OCI-LY7 (cell line): Measurements from ENCODE around the gene AUTS2. TPM values are rescaled to one million over a fixed set of nuclear protein-coding genes. Genes with fewer than 3 reads are reported as not detected.

Experiments used
- BruUV-seq: library from RNA; stranded (reverse); fragments of 400-500 nt; replicated peaks from 2 replicates; lab custom pipeline; 2021; lab: Mats Ljungman, UMichigan
- CTCF ChIA-PET: fragments of 300-600 bp; sonication (Branson Sonifier 250); formaldehyde crosslinking; loops from one replicate; lab custom pipeline; 2022; ENCODE audit warnings: antibody characterized with exemption; ENCODE audit not compliant: unreplicated experiment; lab: Charles Lee
- POLR2A ChIA-PET: fragments of 300-600 bp; sonication (Branson Sonifier 250); formaldehyde crosslinking; loops from one replicate; lab custom pipeline; 2022; ENCODE audit warnings: antibody characterized with exemption; lab: Charles Lee
- DNase-seq: peaks from one replicate; pipeline ENCODE4 v3.0.0-alpha.2; 2015; ENCODE audit warnings: low spot score
- H2AFZ ChIP-seq: fragments of 200-600 bp; sonication (generic), shearing (Covaris generic); 2 replicates; pipeline ENCODE4 v1.6.1; 2014; ENCODE audit warnings: mild to moderate bottlenecking, antibody characterized with exemption, low read length, moderate library complexity
- H3K27ac ChIP-seq: fragments of 200-600 bp; sonication (generic); 2 replicates; pipeline ENCODE4 v1.5.1; 2014; ENCODE audit warnings: mixed run types, low read depth, mild to moderate bottlenecking, moderate library complexity, low read length, inconsistent platforms; ENCODE audit not compliant: poor library complexity, severe bottlenecking
- H3K36me3 ChIP-seq: fragments of 200-600 bp; sonication (generic); 2 replicates; pipeline ENCODE4 v1.6.1; 2014; ENCODE audit warnings: mild to moderate bottlenecking, antibody characterized with exemption, low read length, moderate library complexity, mixed read lengths; ENCODE audit not compliant: insufficient read depth
- H3K4me1 ChIP-seq: fragments of 200-600 bp; sonication (generic); 2 replicates; pipeline ENCODE4 v1.5.1; 2014; ENCODE audit warnings: mild to moderate bottlenecking, low read length; ENCODE audit not compliant: insufficient read depth, poor library complexity, severe bottlenecking
- H3K4me2 ChIP-seq: fragments of 200-600 bp; sonication (generic); 2 replicates; pipeline ENCODE4 v1.6.1; 2014; ENCODE audit warnings: mild to moderate bottlenecking, low read length
- H3K4me3 ChIP-seq: fragments of 200-600 bp; sonication (generic); 2 replicates; pipeline ENCODE4 v1.5.1; 2014; ENCODE audit warnings: mild to moderate bottlenecking, low read depth, low read length; ENCODE audit not compliant: poor library complexity, severe bottlenecking
- H3K79me2 ChIP-seq: fragments of 200-600 bp; sonication (generic); 2 replicates; pipeline ENCODE4 v1.6.1; 2016; ENCODE audit warnings: low read depth, mild to moderate bottlenecking, low read length, moderate library complexity, mixed read lengths; ENCODE audit not compliant: insufficient read depth
- H3K9me2 ChIP-seq: fragments of 200-600 bp; sonication (generic); 2 replicates; pipeline ENCODE4 v1.6.1; 2016; ENCODE audit warnings: mild to moderate bottlenecking, low read length, mixed read lengths; ENCODE audit not compliant: insufficient read depth
- H3K9me3 ChIP-seq: fragments of 200-600 bp; sonication (generic); 2 replicates; pipeline ENCODE4 v1.6.1; 2014; ENCODE audit warnings: mild to moderate bottlenecking, mixed run types, low read length, mixed read lengths
- H4K20me1 ChIP-seq: fragments of 200-600 bp; sonication (generic); 2 replicates; pipeline ENCODE4 v1.6.1; 2014; ENCODE audit warnings: mild to moderate bottlenecking, antibody characterized with exemption, low read length, moderate library complexity, mixed read lengths; ENCODE audit not compliant: insufficient read depth
- CTCF ChIP-seq: fragments of 200-600 bp; sonication (generic); conservative IDR thresholded peaks from 2 replicates; pipeline ENCODE4 v1.5.1; 2014; ENCODE audit warnings: mild to moderate bottlenecking, antibody characterized with exemption, low read length, moderate library complexity, mixed read lengths
- EZH2phosphoT487 ChIP-seq: fragments of 200-600 bp; sonication (generic); IDR thresholded peaks from 2 replicates; pipeline ENCODE4 v1.6.1; 2018; ENCODE audit warnings: low read depth, borderline replicate concordance, mild to moderate bottlenecking, mixed run types, antibody characterized with exemption, low read length, moderate library complexity, mixed read lengths
- intact Hi-C: fragments of 100-400 bp; cut with micrococcal nuclease; formaldehyde crosslinking; loops from one replicate; pipeline ENCODE4 v1.10.0; 2022; ENCODE audit not compliant: unreplicated experiment
- total RNA-seq, 2 experiments: library from RNA; depleted of rRNA in 1 of 2; stranded (reverse); fragments of >200 nt in 1 of 2; shearing (Covaris generic) in 1 of 2; gene quantifications; 2 replicates each; pipeline ENCODE4 v1.2.3, GENCODE V29; 2014 to 2022

Gene AUTS2
- total RNA-seq, 2 experiments from 2014 or later, result 37.9 to 78.5 TPM

- Histone ChIP-seq H3K27ac (no peak overlapping the region), H4K20me1 (no peaks in the 10 kb centered on the region), H3K79me2 (no peaks in the 10 kb centered on the region), H3K4me3 (no peak overlapping the region), H3K9me2 (no peaks in the 10 kb centered on the region), H3K36me3 (no peaks in the 10 kb centered on the region), H3K9me3 (no peaks in the 10 kb centered on the region), H3K4me2 (no peak overlapping the region), H3K4me1 (no peaks in the 10 kb centered on the region), H2AFZ (no peak overlapping the region)
- intact Hi-C loops, result no loop called here
- BruUV-seq, result no TSS peak
- ChIA-PET POLR2A (no interaction called here), CTCF (no interaction called here)
- DNase-seq, result no peak
- TF ChIP-seq EZH2phosphoT487, result no peak
- TF ChIP-seq CTCF, result no peak
These were observed 973.7 kb downstream of the AUTS2 start for GRCh38 chr7:70571961-70572360.

- H3K4me3 ChIP-seq, result no peak overlapping the region
- no peaks in the 10 kb centered on the region for H3K9me2 ChIP-seq
- intact Hi-C loops, result no loop called here
- H3K9me3 ChIP-seq, result no peaks in the 10 kb centered on the region
- H2AFZ ChIP-seq, result no peak overlapping the region
- H4K20me1 ChIP-seq, result no peaks in the 10 kb centered on the region
- no peak overlapping the region for H3K4me2 ChIP-seq
- POLR2A ChIA-PET, result interaction anchor here (1.4 kb wide), 1 partner anchor 8 kb away, joined by 3 read pairs; no protein-coding TSS in a partner anchor
- H3K79me2 ChIP-seq, result no peaks in the 10 kb centered on the region
- H3K4me1 ChIP-seq, result no peaks in the 10 kb centered on the region
- TF ChIP-seq CTCF (no peak), EZH2phosphoT487 (no peak)
- no peak overlapping the region for H3K27ac ChIP-seq
- CTCF ChIA-PET, result no interaction called here
- no peak for DNase-seq
- BruUV-seq, result no TSS peak
- no peaks in the 10 kb centered on the region for H3K36me3 ChIP-seq
These were observed 974.3 kb downstream of the AUTS2 start for GRCh38 chr7:70572571-70572970.

GRCh38 chr7:70573071-70573661 is 974.9 kb downstream of the AUTS2 start:
- Histone ChIP-seq H3K4me2 (no peak overlapping the region), H3K9me3 (no peaks in the 10 kb centered on the region), H3K79me2 (no peaks in the 10 kb centered on the region), H3K4me3 (no peak overlapping the region), H4K20me1 (no peaks in the 10 kb centered on the region), H3K27ac (no peak overlapping the region), H3K9me2 (no peaks in the 10 kb centered on the region), H3K36me3 (no peaks in the 10 kb centered on the region), H2AFZ (no peak overlapping the region), H3K4me1 (no peaks in the 10 kb centered on the region)
- intact Hi-C loops, result no loop called here
- ChIA-PET POLR2A (interaction anchor here (0.7 to 1.4 kb wide), 2 partner anchors 9 to 65 kb away, joined by 3 read pairs; no protein-coding TSS in a partner anchor), CTCF (no interaction called here)
- TF ChIP-seq EZH2phosphoT487, result no peak
- no peak for TF ChIP-seq CTCF
- no TSS peak for BruUV-seq
- no peak for DNase-seq
